Dendritic cell treated with granulocyte-macrophage colony-stimulating factor and Interleukin-4, amounts not matched to agents 40 ng/mL and 50 ng/mL, for 4 days (primary cell): Measurements from ENCODE around the gene SLC22A31.
"Not testable (repeated sequence)": the region's sequence is repeated elsewhere in the genome, so short reads cannot be mapped to it uniquely, and the experiment has no call there.

Source experiments
- H3K27ac Mint-ChIP-seq: one replicate; pipeline ENCODE4 v1.8.0; 2022; ENCODE audit warnings: mild to moderate bottlenecking, mixed read lengths
- H3K27me3 Mint-ChIP-seq: one replicate; pipeline ENCODE4 v1.8.0; 2022; ENCODE audit warnings: mild to moderate bottlenecking, mixed read lengths
- H3K36me3 Mint-ChIP-seq: one replicate; pipeline ENCODE4 v1.8.0; 2022; ENCODE audit warnings: low read depth, mixed read lengths
- H3K4me1 Mint-ChIP-seq: one replicate; pipeline ENCODE4 v1.8.0; 2022; ENCODE audit warnings: low read depth, mixed read lengths
- H3K4me3 Mint-ChIP-seq: one replicate; pipeline ENCODE4 v1.8.0; 2022; ENCODE audit warnings: mild to moderate bottlenecking, moderate library complexity, mixed read lengths
- H3K9me3 Mint-ChIP-seq: one replicate; pipeline ENCODE4 v1.8.0; 2022; ENCODE audit warnings: mixed read lengths
- intact Hi-C: fragments of 100-400 bp; cut with micrococcal nuclease; formaldehyde crosslinking; loops from one replicate; pipeline ENCODE4 v1.15.0; 2022

Gene SLC22A31

DNA sequence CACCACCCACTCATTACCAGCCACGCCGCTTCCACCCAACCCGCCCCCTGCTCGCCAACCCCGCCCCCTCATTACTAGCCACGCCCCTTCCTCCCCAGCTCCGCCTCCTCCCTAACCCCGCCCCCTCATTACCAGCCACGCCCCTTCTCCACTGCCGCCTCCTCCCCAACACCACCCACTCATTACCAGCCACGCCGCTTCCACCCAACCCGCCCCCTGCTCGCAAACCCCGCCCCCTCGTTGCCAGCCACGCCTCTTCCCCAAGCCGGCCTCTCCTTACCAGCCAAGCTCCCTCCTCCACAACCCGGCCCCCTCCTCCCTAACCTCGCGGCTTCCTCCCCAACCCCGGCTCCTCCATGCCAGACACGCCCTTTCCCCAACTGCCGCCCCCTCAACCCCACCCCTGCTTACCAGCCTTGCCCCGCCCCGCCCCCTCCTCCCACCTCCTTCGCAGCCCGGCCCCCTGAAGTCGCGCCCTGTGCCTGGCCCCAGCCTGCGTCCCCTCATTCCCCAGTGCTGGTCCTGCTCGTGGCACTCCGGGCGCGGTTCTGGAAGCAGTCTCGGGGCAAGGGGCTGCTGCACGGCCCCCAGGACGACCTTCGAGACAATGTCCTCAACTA, 7.3 kb downstream of the SLC22A31 start:
- Mint-ChIP-seq H3K27ac (no peak overlapping the region), H3K4me3 (no peak overlapping the region), H3K27me3 (peaks cover 54% of the 10 kb centered on the region), H3K4me1 (peaks cover 10% of the 10 kb centered on the region), H3K9me3 (no peaks in the 10 kb centered on the region), H3K36me3 (no peaks in the 10 kb centered on the region)
- intact Hi-C loops: no loop called here

DNA sequence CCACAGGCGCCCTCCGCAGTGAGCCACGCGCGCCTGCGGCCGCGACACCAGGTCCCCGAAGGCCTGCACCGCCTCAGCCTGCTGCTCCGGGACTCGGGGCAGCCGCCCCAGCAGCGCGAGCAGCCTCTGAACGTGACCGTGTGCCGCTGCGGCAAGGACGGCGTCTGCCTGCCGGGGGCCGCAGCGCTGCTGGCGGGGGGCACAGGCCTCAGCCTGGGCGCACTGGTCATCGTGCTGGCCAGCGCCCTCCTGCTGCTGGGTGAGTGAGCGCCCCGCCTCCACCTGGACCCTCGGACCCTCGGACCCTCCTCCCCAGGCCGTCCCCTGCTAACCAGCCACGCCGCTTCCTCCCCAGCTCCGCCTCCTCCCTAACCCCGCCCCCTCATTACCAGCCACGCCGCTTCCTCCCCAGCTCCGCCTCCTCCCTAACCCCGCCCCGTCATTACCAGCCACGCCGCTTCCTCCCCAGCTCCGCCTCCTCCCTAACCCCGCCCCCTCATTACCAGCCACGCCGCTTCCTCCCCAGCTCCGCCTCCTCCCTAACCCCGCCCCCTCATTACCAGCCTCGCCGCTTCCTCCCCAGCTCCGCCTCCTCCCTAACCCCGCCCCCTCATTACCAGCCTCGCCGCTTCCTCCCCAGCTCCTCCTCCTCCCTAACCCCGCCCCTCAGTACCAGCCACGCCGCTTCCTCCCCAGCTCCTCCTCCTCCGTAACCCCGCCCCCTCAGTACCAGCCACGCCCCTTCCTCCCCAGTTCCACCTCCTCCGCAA, 8.0 kb downstream of the SLC22A31 start:
- H3K4me3 Mint-ChIP-seq: peak overlapping the region; percentile 4
- peaks cover 10% of the 10 kb centered on the region for H3K4me1 Mint-ChIP-seq
- peaks cover 52% of the 10 kb centered on the region for H3K27me3 Mint-ChIP-seq
- H3K36me3 Mint-ChIP-seq, intact Hi-C loops, H3K27ac Mint-ChIP-seq, H3K9me3 Mint-ChIP-seq: not testable (repeated sequence)

DNA sequence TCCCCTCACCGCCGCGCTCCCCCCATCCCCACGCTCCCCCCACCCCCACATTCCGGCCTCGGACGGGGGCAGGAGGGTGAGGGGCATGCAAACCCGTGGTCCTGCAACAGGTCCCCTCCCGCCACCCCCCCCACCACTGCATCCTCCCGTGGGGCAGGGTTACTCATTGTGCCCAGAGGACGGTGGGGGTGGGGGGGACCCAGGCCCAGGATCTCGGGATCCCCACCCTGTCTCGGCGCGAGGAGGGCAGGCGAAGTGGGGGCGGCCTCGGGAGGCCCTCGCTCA, 8.5 kb downstream of the SLC22A31 start:
- Mint-ChIP-seq H3K27me3 (peaks cover 48% of the 10 kb centered on the region), H3K27ac (no peak overlapping the region), H3K9me3 (no peaks in the 10 kb centered on the region), H3K36me3 (no peaks in the 10 kb centered on the region), H3K4me3 (no peak overlapping the region), H3K4me1 (peaks cover 10% of the 10 kb centered on the region)
- intact Hi-C loops: no loop called here

DNA sequence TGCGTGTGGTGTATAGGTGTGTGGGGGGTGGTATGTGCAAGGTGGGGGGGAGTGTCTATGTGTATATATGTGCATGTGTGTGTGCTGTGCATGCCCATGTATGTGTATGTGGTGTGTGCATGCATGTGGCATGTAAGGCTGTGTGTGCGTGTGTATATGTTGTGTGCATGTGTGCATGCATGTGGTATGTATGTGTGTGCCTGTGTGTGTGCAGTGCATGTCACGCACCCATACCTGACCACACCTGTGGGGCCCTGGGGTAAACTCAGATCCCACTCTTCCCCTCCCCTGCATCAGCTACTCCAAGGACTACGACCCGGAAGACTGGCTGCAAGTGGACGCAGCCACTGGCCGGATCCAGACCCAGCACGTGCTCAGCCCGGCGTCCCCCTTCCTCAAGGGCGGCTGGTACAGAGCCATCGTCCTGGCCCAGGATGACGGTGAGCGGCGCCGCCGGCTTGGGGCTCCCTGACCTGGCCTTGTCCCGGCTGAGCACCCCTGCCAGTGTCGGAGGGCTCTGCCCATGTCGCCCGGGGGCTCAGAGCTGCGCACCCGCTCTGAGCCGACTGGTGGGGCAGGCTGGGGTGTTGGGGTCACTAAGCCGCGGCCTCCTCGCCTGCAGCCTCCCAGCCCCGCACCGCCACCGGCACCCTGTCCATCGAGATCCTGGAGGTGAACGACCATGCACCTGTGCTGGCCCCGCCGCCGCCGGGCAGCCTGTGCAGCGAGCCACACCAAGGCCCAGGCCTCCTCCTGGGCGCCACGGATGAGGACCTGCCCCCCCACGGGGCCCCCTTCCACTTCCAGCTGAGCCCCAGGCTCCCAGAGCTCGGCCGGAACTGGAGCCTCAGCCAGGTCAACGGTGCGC, 9.1 kb downstream of the SLC22A31 start:
- H3K4me3 Mint-ChIP-seq: no peak overlapping the region
- H3K9me3 Mint-ChIP-seq: no peaks in the 10 kb centered on the region
- peaks cover 46% of the 10 kb centered on the region for H3K27me3 Mint-ChIP-seq
- intact Hi-C loops: no loop called here
- no peak overlapping the region for H3K27ac Mint-ChIP-seq
- H3K4me1 Mint-ChIP-seq: peaks cover 10% of the 10 kb centered on the region
- H3K36me3 Mint-ChIP-seq: no peaks in the 10 kb centered on the region

DNA sequence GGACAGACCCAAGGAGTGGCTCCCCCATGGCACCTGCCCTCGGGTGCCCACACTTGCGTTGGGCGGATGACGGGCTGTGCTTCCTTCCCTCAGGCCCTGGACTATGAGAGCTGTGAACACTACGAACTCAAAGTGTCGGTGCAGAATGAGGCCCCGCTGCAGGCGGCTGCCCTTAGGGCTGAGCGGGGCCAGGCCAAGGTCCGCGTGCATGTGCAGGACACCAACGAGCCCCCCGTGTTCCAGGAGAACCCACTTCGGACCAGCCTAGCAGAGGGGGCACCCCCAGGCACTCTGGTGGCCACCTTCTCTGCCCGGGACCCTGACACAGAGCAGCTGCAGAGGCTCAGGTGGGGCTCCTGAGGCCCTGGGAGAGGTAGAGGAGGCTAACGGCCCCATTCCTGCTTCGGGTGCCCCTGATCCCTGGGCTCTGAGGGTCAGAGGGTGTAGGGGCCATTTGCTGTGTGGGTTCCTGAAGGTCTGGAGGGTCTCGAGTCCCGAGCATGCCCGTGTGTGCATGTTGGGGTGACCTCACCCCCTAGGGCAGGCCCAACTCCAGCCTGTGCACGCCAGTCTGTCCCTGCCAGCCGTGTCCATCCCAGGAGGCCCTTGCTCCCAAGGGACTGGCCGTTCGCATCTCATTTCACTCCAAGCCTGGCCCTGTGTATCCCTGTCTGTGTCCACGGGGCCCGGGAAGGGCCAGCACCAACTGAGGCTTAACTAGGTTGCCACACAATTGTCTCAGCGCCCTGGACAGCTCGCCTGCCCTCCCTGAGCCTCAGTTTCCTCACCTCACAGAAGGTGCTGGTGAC, 10.0 kb downstream of the SLC22A31 start:
- intact Hi-C loops: no loop called here
- Mint-ChIP-seq H3K4me1 (peaks cover 10% of the 10 kb centered on the region), H3K4me3 (no peak overlapping the region), H3K9me3 (no peaks in the 10 kb centered on the region), H3K27me3 (peaks cover 44% of the 10 kb centered on the region), H3K36me3 (no peaks in the 10 kb centered on the region), H3K27ac (no peak overlapping the region)

DNA sequence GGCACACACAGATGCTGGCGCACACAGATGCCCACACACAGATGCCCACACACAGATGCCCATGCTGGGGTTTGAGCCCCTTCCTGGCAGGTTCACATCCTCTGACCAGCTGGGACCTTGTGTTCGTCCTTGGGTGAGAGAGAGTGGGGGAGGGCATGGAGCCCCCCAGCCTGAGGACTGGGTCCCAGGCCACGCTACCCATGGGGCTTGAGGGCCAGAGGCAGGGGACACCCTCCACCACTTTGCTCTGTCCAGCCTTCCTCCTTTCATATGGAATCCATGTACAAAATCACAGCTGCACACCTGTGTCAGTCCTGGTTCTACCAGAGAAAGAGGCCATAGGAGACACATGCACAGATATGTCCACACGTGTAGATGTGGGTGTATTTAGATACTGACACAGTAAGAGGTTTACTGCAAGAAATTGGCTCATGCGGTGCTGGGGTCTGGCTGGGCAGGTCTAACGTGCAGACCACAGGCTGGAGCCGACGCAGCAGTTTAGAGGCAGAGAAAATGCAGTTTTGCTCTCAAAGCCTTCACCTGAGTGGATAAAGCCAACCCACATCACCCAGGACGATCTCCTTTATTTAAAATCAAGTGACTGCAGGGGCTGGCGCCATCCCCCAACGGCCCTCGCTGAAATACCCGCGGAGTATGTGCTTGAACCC, 10.8 kb downstream of the SLC22A31 start:
- no peaks in the 10 kb centered on the region for H3K36me3 Mint-ChIP-seq
- peaks cover 6% of the 10 kb centered on the region for H3K4me1 Mint-ChIP-seq
- no peak overlapping the region for H3K4me3 Mint-ChIP-seq
- peaks cover 40% of the 10 kb centered on the region for H3K27me3 Mint-ChIP-seq
- no peak overlapping the region for H3K27ac Mint-ChIP-seq
- intact Hi-C loops: no loop called here
- H3K9me3 Mint-ChIP-seq: no peaks in the 10 kb centered on the region

DNA sequence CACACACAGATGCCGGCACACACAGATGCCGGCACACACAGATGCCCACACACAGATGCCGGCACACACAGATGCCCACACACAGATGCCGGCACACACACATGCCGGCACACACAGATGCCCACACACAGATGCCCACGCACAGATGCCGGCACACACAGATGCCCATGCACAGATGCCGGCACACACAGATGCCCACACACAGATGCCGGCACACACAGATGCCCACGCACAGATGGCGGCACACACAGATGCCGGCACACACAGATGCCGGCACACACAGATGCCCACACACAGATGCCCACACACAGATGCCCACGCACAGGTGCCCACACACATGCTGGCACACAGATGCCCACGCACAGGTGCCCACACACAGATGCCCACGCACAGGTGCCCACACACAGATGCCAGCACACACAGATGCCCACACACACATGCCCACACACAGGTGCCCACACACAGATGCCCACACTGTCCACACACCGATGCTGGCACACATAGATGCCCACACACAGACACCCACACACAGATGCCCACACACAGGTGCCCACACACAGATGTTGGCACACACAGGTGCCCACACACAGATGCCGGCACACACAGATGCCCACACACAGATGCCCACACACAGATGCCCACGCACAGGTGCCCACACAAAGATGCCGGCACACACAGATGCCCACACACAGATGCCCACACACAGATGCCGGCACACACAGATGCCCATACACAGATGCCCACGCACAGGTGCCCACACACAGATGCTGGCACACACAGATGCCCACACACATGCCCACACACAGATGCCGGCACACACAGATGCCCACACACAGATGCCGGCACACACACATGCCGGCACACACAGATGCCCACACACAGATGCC, 11.6 kb downstream of the SLC22A31 start:
- H3K4me3 Mint-ChIP-seq: not testable (repeated sequence)

DNA sequence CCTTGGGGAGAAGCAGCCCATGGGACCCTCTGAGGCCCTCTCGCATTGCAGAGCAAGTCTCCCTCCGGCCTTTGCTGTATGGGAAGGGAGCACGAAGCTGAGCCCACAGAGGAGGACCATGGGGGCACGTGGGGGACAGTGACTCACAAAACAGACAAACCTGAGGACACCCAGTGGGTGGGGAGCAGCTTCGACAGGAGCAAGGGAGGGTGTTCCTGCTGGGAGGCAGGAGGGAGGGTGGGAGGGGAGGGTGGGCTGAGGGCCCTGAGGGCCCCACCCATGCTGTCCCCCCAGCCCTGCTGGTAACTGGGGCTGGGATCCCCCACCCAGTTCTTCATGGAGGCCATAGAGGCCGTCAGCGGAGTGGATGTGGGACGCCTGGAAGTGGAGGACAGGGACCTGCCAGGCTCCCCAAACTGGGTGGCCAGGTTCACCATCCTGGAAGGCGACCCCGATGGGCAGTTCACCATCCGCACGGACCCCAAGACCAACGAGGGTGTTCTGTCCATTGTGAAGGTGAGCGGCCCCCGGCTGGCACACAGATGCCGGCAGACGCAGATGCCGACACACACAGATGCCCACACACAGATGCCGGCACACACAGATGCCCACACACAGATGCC, 12.5 kb downstream of the SLC22A31 start:
- no peak overlapping the region for H3K27ac Mint-ChIP-seq
- H3K4me3 Mint-ChIP-seq: no peak overlapping the region
- H3K9me3 Mint-ChIP-seq: no peaks in the 10 kb centered on the region
- intact Hi-C loops: no loop called here
- H3K36me3 Mint-ChIP-seq: no peaks in the 10 kb centered on the region
- H3K4me1 Mint-ChIP-seq: no peaks in the 10 kb centered on the region
- peaks cover 47% of the 10 kb centered on the region for H3K27me3 Mint-ChIP-seq

More for the DNA sequence above, 11.6 kb downstream of the SLC22A31 start:
- H3K27ac Mint-ChIP-seq, H3K9me3 Mint-ChIP-seq, H3K4me1 Mint-ChIP-seq, intact Hi-C loops, H3K36me3 Mint-ChIP-seq: not testable (repeated sequence)
- H3K27me3 Mint-ChIP-seq: peaks cover 40% of the 10 kb centered on the region

DNA sequence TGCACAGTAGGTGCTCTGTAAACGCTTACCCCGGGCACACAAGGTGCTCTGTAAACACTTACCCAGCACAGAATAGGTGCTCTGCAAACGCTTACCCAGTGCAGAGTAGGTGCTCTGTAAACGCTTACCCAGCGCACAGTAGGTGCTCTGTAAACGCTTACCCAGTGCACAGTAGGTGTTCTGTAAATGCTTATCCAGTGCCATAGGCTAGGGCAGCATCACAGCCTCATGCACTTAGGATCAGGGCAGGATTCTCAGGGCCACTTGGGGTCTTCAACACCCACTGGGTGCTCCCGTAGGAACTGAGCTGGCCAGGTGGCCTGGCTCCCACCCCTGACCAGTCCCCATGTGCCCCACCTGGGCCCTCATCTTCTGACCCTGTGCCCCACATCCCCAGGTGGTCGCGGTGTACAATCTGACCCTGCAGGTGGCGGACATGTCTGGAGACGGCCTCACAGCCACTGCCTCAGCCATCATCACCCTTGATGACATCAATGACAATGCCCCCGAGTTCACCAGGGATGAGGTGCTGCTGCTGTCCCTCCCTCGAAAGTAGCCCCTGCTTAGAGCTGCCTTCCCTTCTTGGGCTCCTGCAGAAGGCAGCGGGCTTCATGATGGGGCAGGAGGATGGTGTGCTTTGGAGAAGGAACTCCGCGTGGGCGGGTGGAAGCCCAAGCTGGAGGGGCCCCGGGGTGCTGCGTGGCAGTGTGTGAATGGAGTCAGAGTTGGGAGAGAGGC, 13.1 kb downstream of the SLC22A31 start:
- H3K4me3 Mint-ChIP-seq: no peak overlapping the region
- H3K27ac Mint-ChIP-seq: no peak overlapping the region

DNA sequence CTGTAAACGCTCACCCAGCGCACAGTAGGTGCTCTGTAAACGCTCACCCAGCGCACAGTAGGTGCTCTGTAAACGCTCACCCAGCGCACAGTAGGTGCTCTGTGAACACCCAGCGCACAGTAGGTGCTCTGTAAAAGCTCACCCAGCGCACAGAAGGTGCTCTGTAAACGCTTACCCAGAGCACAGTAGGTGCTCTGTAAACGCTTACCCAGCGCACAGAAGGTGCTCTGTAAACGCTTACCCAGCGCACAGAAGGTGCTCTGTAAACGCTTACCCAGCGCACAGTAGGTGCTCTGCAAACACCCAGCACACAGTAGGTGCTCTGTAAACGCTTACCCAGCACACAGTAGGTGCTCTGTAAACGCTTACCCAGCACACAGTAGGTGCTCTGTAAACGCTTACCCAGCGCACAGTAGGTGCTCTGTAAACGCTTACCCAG, 13.7 kb downstream of the SLC22A31 start:
- H3K27me3 Mint-ChIP-seq: peaks cover 51% of the 10 kb centered on the region
- H3K9me3 Mint-ChIP-seq, H3K27ac Mint-ChIP-seq, H3K4me1 Mint-ChIP-seq, intact Hi-C loops, H3K36me3 Mint-ChIP-seq, H3K4me3 Mint-ChIP-seq: not testable (repeated sequence)

More for the DNA sequence above, 13.1 kb downstream of the SLC22A31 start:
- Mint-ChIP-seq H3K27me3 (peaks cover 49% of the 10 kb centered on the region), H3K4me1 (no peaks in the 10 kb centered on the region), H3K9me3 (no peaks in the 10 kb centered on the region), H3K36me3 (no peaks in the 10 kb centered on the region)
- intact Hi-C loops: no loop called here

DNA sequence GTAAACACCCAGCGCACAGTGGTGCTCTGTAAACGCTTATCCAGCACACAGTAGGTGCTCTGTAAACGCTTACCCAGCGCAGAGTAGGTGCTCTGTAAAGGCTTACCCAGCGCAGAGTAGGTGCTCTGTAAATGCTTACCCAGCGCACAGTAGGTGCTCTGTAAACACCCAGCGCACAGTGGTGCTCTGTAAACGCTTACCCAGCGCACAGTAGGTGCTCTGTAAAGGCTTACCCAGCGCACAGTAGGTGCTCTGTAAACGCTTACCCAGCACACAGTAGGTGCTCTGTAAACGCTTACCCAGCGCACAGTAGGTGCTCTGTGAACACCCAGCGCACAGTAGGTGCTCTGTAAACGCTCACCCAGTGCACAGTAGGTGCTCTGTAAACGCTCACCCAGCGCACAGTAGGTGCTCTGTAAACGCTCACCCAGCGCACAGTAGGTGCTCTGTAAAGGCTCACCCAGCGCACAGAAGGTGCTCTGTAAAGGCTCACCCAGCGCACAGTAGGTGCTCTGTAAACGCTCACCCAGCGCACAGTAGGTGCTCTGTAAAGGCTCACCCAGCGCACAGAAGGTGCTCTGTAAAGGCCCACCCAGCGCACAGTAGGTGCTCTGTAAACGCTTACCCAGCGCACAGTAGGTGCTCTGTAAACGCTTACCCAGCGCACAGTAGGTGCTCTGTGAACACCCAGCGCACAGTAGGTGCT, 14.3 kb downstream of the SLC22A31 start:
- H3K36me3 Mint-ChIP-seq, H3K27ac Mint-ChIP-seq, H3K4me1 Mint-ChIP-seq, H3K4me3 Mint-ChIP-seq, intact Hi-C loops, H3K9me3 Mint-ChIP-seq: not testable (repeated sequence)
- peaks cover 52% of the 10 kb centered on the region for H3K27me3 Mint-ChIP-seq
